ENCODE data around the gene PPP6C. TPM values are rescaled to one million over a fixed set of nuclear protein-coding genes. Genes with fewer than 3 reads are reported as not detected.

The PPP6C gene
- total RNA-seq, 1 experiment from 2014 or later: 52.6 TPM

GRCh38 chr9:125150349-125151245 lies 39.0 kb downstream of the PPP6C start:
- in situ Hi-C loops (cut with HindIII; ENCODE audit: low pct_unique_long_range_greater_than_20kb, low sequenced_read_pairs): no loop called here
- DNase-seq (ENCODE audit: low read depth, low spot score): no peak

GRCh38 chr9:125147401-125147951 lies 42.1 kb downstream of the PPP6C start:
- no peak for DNase-seq (ENCODE audit: low read depth, low spot score)
- in situ Hi-C loops (cut with HindIII; ENCODE audit: low pct_unique_long_range_greater_than_20kb, low sequenced_read_pairs): no loop called here

GRCh38 chr9:125146247-125146646 lies 43.4 kb downstream of the PPP6C start:
- in situ Hi-C loops (cut with HindIII; ENCODE audit: low pct_unique_long_range_greater_than_20kb, low sequenced_read_pairs): no loop called here
- DNase-seq (ENCODE audit: low read depth, low spot score): no peak

GRCh38 chr9:125145425-125145824 lies 44.2 kb downstream of the PPP6C start:
- in situ Hi-C loops (cut with HindIII; ENCODE audit: low pct_unique_long_range_greater_than_20kb, low sequenced_read_pairs): no loop called here
- DNase-seq (ENCODE audit: low read depth, low spot score): no peak

- in situ Hi-C loops (cut with HindIII; ENCODE audit: low pct_unique_long_range_greater_than_20kb, low sequenced_read_pairs): no loop called here
- DNase-seq (ENCODE audit: low read depth, low spot score): peak; percentile 99
Measured at GRCh38 chr9:125143377-125144090, 46.1 kb downstream of the PPP6C start, which contains the start of gene SCAI. SCAI (minus strand) TSS chr9:125143528; CDS start chr9:125143437, 91 bp downstream.

GRCh38 chr9:125142560-125143376 lies 46.8 kb downstream of the PPP6C start:
- in situ Hi-C loops (cut with HindIII; ENCODE audit: low pct_unique_long_range_greater_than_20kb, low sequenced_read_pairs): no loop called here
- DNase-seq (ENCODE audit: low read depth, low spot score): no peak

- no peak for DNase-seq (ENCODE audit: low read depth, low spot score)
- in situ Hi-C loops (cut with HindIII; ENCODE audit: low pct_unique_long_range_greater_than_20kb, low sequenced_read_pairs): no loop called here
Measured at GRCh38 chr9:125141751-125142150, 47.9 kb downstream of the PPP6C start.

- no peak for DNase-seq (ENCODE audit: low read depth, low spot score)
- in situ Hi-C loops (cut with HindIII; ENCODE audit: low pct_unique_long_range_greater_than_20kb, low sequenced_read_pairs): no loop called here
Measured at GRCh38 chr9:125141251-125141650, 48.4 kb downstream of the PPP6C start.

- no peak for DNase-seq (ENCODE audit: low read depth, low spot score)
- in situ Hi-C loops (cut with HindIII; ENCODE audit: low pct_unique_long_range_greater_than_20kb, low sequenced_read_pairs): no loop called here
Measured at GRCh38 chr9:125140576-125140975, 49.0 kb downstream of the PPP6C start.

GRCh38 chr9:125137200-125137599 lies 52.4 kb downstream of the PPP6C start:
- in situ Hi-C loops (cut with HindIII; ENCODE audit: low pct_unique_long_range_greater_than_20kb, low sequenced_read_pairs): no loop called here
- no peak for DNase-seq (ENCODE audit: low read depth, low spot score)

GRCh38 chr9:125134976-125135375 lies 54.6 kb downstream of the PPP6C start:
- no peak for DNase-seq (ENCODE audit: low read depth, low spot score)
- in situ Hi-C loops (cut with HindIII; ENCODE audit: low pct_unique_long_range_greater_than_20kb, low sequenced_read_pairs): no loop called here

GRCh38 chr9:125133403-125134329 lies 55.9 kb downstream of the PPP6C start:
- in situ Hi-C loops (cut with HindIII; ENCODE audit: low pct_unique_long_range_greater_than_20kb, low sequenced_read_pairs): no loop called here
- DNase-seq (ENCODE audit: low read depth, low spot score): no peak

GRCh38 chr9:125131778-125132177 lies 57.8 kb downstream of the PPP6C start:
- DNase-seq (ENCODE audit: low read depth, low spot score): no peak
- in situ Hi-C loops (cut with HindIII; ENCODE audit: low pct_unique_long_range_greater_than_20kb, low sequenced_read_pairs): no loop called here

GRCh38 chr9:125126019-125126746 lies 63.4 kb downstream of the PPP6C start:
- DNase-seq (ENCODE audit: low read depth, low spot score): peak; percentile 90

GRCh38 chr9:125125523-125125922 lies 64.1 kb downstream of the PPP6C start:
- in situ Hi-C loops (cut with HindIII; ENCODE audit: low pct_unique_long_range_greater_than_20kb, low sequenced_read_pairs): no loop called here
- no peak for DNase-seq (ENCODE audit: low read depth, low spot score)

More at GRCh38 chr9:125126019-125126746, 63.4 kb downstream of the PPP6C start:
- in situ Hi-C loops (cut with HindIII; ENCODE audit: low pct_unique_long_range_greater_than_20kb, low sequenced_read_pairs): no loop called here

- in situ Hi-C loops (cut with HindIII; ENCODE audit: low pct_unique_long_range_greater_than_20kb, low sequenced_read_pairs): no loop called here
- no peak for DNase-seq (ENCODE audit: low read depth, low spot score)
Measured at GRCh38 chr9:125121146-125121545, 68.5 kb downstream of the PPP6C start.

Data from SK-MEL-5 (cell line).